ENCODE data around the gene ERMP1. TPM values are rescaled to one million over a fixed set of nuclear protein-coding genes. Genes with fewer than 3 reads are reported as not detected.

ERMP1 gene
- total RNA-seq, 4 donors from 2014 or later = 21.4 to 24.4 (median 22.7) TPM

DNA sequence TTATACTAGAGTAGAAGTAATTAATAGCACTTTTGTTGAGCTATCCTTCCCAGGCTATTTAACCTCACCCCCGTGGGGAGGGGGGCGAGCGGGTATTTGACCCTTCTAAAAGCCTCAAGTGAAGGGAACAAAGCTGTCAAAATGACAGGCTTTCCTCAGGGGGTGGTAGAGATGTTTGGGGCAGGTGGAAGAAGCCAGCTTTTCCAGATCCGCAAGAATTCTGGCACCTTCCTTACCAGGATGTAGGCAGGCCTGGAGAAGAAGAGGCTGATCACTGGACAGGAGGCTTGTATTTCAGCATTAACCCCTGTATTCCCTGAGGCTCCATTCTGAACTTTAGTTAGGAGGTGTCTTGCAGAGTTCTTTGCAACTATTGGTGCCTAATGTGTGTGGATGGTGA, 31.5 kb upstream of the ERMP1 start:
- WGBS = 70% methylated on average over 4 of the region's 4 CpGs
- DNase-seq (ENCODE audit: low spot score in 2 of 2) = no peak
- no peak overlapping the region for H3K4me3 ChIP-seq
- TF ChIP-seq POLR2A (IDR thresholded peaks at IDR 0.05) = no peak
- no peak for TF ChIP-seq EP300 (IDR thresholded peaks at IDR 0.05)
- TF ChIP-seq, protein P1, sequence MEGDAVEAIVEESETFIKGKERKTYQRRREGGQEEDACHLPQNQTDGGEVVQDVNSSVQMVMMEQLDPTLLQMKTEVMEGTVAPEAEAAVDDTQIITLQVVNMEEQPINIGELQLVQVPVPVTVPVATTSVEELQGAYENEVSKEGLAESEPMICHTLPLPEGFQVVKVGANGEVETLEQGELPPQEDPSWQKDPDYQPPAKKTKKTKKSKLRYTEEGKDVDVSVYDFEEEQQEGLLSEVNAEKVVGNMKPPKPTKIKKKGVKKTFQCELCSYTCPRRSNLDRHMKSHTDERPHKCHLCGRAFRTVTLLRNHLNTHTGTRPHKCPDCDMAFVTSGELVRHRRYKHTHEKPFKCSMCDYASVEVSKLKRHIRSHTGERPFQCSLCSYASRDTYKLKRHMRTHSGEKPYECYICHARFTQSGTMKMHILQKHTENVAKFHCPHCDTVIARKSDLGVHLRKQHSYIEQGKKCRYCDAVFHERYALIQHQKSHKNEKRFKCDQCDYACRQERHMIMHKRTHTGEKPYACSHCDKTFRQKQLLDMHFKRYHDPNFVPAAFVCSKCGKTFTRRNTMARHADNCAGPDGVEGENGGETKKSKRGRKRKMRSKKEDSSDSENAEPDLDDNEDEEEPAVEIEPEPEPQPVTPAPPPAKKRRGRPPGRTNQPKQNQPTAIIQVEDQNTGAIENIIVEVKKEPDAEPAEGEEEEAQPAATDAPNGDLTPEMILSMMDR (IDR thresholded peaks at IDR 0.05) = no peak
- TF ChIP-seq POLR2AphosphoS5 (IDR thresholded peaks at IDR 0.05) = no peak
- no peaks in the 10 kb centered on the region for H3K27me3 ChIP-seq
- no peaks in the 10 kb centered on the region for H3K4me1 ChIP-seq
- H3K27ac ChIP-seq = no peak overlapping the region
- H3K9me3 ChIP-seq = no peaks in the 10 kb centered on the region
- no peaks in the 10 kb centered on the region for H3K36me3 ChIP-seq

DNA sequence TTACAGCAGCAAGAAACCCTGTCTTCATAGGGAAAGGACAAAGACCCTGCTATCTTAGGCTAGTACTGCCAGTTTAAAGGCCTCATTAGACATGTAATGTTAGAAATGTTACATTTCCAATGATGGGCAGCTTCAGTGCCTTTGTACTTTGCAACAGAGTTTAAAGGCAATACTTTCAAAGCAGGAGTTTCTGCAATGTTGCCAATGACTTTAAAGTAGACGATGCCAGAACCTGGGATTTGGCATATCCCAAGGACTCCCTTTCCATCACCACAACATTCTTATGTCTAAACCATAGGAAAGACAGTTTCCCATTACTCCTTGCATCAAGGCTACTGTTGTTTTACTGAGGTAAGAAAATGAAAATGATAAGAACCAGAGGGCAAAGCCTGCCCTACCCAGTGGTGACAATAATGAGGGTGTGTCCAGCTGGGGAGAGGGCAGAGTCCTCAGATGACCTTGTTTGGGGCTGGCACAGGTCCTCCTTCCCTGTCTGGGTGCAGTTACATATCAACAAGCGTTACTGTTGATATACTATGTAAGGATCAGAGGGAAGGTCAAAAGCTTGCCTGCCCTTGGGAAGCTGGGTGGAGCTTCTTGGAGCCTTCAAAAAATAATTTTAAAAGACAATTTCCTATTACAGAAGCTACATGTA, 30.3 kb upstream of the ERMP1 start:
- Histone ChIP-seq H3K36me3 (no peaks in the 10 kb centered on the region), H3K9me3 (no peaks in the 10 kb centered on the region), H3K4me3 (no peak overlapping the region), H3K27me3 (no peaks in the 10 kb centered on the region), H3K4me1 (no peaks in the 10 kb centered on the region), H3K27ac (no peak overlapping the region)
- 66% methylated on average over 2 of the region's 2 CpGs for WGBS
- DNase-seq (ENCODE audit: low spot score in 2 of 2) = no peak
- TF ChIP-seq POLR2A (IDR thresholded peaks at IDR 0.05) = no peak
- TF ChIP-seq POLR2AphosphoS5 (IDR thresholded peaks at IDR 0.05) = no peak
- TF ChIP-seq EP300 (IDR thresholded peaks at IDR 0.05) = no peak
- TF ChIP-seq, protein P1 (IDR thresholded peaks at IDR 0.05) = no peak

DNA sequence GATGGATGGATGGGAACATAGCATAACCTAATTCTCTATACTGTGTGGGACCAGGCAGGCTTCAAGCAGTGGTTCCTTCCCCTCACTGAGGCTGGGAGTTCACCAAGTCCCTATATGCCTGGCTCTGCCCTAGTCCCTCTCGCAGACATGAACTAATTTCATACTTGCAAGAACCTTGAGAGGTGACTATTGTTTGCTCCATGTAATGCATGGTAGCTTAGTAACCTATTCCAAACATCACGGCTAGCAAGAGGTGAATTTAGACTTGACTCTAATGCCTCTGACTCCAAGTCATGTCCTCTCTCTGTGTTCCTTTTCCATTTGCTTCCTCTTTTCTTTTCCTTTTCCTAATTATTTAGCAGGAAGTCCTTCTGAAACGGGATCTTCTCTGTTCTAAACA, 25.9 kb upstream of the ERMP1 start:
- Histone ChIP-seq H3K4me3 (no peak overlapping the region), H3K27ac (no peak overlapping the region), H3K4me1 (no peaks in the 10 kb centered on the region), H3K9me3 (no peaks in the 10 kb centered on the region), H3K27me3 (no peaks in the 10 kb centered on the region), H3K36me3 (no peaks in the 10 kb centered on the region)
- DNase-seq (ENCODE audit: low spot score in 2 of 2) = no peak
- 50% methylated on average over 3 of the region's 3 CpGs for WGBS
- TF ChIP-seq EP300 (IDR thresholded peaks at IDR 0.05) (no peak), POLR2A (IDR thresholded peaks at IDR 0.05) (no peak), POLR2AphosphoS5 (IDR thresholded peaks at IDR 0.05) (no peak)

DNA sequence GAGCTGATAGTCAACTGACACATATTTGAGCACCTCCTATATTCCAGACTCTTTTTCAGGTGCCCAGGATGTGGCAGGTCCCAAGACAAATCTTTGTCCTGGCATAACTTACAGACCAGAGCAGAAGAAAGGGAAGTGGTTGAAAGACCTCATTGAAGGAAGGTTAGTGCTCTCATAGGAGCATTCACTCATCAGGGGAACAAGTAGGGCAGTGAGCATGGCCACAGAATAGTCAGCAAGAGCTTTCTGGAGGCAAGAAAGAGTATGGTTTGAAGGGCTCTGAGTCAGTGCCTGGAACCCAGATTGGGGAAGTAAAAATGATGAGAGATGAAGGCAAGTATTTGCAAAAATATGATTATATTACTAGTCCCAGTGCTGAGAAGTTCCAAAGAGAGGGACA, 25.0 kb upstream of the ERMP1 start:
- H3K27me3 ChIP-seq = no peaks in the 10 kb centered on the region
- TF ChIP-seq EP300 (IDR thresholded peaks at IDR 0.05) (no peak), POLR2AphosphoS5 (IDR thresholded peaks at IDR 0.05) (no peak)
- TF ChIP-seq, protein P1 (IDR thresholded peaks at IDR 0.05) = no peak
- H3K27ac ChIP-seq = no peak overlapping the region
- no peak for DNase-seq (ENCODE audit: low spot score in 2 of 2)
- no peaks in the 10 kb centered on the region for H3K36me3 ChIP-seq
- no peaks in the 10 kb centered on the region for H3K9me3 ChIP-seq
- H3K4me3 ChIP-seq = no peak overlapping the region
- H3K4me1 ChIP-seq = no peaks in the 10 kb centered on the region

DNA sequence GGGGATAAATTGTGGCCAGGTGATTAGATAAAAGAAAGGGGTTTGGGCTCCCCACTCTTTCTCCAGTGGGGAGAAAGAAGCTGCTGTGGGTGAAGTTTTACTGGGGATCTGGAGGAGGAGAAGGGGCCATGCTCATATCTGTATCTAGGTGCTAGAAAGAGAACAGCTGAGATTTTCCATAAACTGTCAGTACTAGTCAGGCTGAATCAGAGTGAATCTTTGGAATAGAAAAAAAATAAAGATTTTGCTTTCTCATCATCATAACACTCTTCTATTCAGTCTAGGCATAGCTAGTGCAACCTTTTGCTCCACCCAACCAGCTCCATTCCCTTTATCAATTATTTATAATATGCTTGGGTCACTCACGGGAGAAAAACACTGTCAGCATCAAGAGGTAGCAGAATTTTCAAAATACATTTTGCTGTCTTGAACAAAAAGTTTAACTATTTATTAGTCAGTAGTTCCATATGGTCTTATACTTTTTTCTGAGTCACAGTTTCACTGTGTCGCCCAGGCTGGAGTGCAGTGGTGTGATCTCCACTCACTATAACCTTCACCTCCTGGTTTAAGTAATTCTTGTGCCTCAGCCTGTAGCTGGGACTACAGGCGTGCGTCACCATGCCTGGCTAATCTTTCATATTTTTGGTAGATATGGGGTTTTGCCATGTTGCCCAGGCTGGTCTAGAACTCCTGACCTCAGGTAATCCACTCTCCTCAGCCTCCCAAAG, 21.3 kb upstream of the ERMP1 start:
- Histone ChIP-seq H3K9me3 (no peaks in the 10 kb centered on the region), H3K36me3 (no peaks in the 10 kb centered on the region), H3K4me3 (no peak overlapping the region), H3K4me1 (no peaks in the 10 kb centered on the region), H3K27me3 (no peaks in the 10 kb centered on the region), H3K27ac (no peak overlapping the region)
- no peak for DNase-seq (ENCODE audit: low spot score in 2 of 2)
- TF ChIP-seq POLR2AphosphoS5 (IDR thresholded peaks at IDR 0.05) (no peak), POLR2A (IDR thresholded peaks at IDR 0.05) (no peak), EP300 (IDR thresholded peaks at IDR 0.05) (no peak)
- TF ChIP-seq, protein P1 (IDR thresholded peaks at IDR 0.05) = no peak
- 88% methylated on average over 4 of the region's 4 CpGs for WGBS
